ENCODE measurements around the gene CTTNBP2. TPM values are rescaled to one million over a fixed set of nuclear protein-coding genes. Genes with fewer than 3 reads are reported as not detected.

The CTTNBP2 gene
- total RNA-seq, 1 experiment from 2014 or later: not detected

DNA sequence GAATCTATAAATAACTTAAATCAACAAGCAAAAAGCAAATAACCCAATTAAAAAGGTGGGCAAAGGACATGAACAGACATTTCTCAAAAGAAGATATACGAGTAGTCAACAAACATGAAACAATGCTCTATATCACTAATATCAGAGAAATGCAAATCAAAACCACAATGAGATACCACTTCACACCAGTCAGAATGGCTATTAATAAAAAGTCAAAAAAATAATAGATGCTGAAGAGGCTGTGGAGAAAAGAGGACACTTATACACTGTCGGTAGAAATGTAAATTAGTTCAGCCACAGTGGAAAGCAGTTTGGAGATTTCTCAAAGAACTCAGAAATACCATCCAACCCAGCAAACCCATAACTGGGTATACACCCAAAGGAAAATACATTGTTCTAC lies 70.6 kb downstream of the CTTNBP2 start:
- H3K27me3 ChIP-seq (replicated peaks): 0 out of 2 replicates have a peak, but pooled peaks cover 5% of the 10 kb centered on the region
- DNase-seq (ENCODE audit: low read depth in 1 of 2, low spot score in 2 of 2): no peak

GRCh38 chr7:117800841-117801240 lies 72.4 kb downstream of the CTTNBP2 start:
- Histone ChIP-seq H3K9me3 (replicated peaks) (no peaks in the 10 kb centered on the region), H3K27me3 (replicated peaks) (0 out of 2 replicates have a peak, but pooled peaks cover 5% of the 10 kb centered on the region), H3K27ac (no peak overlapping the region), H3K4me1 (replicated peaks) (no peaks in the 10 kb centered on the region), H3K4me3 (no peak overlapping the region), H3K36me3 (no peaks in the 10 kb centered on the region)
- DNase-seq (ENCODE audit: low read depth in 1 of 2, low spot score in 2 of 2): no peak

More for the DNA sequence above, 70.6 kb downstream of the CTTNBP2 start:
- H3K4me1 ChIP-seq (replicated peaks): no peaks in the 10 kb centered on the region
- H3K9me3 ChIP-seq (replicated peaks): no peaks in the 10 kb centered on the region
- H3K36me3 ChIP-seq: no peaks in the 10 kb centered on the region
- H3K4me3 ChIP-seq: no peak overlapping the region
- no peak overlapping the region for H3K27ac ChIP-seq

DNA sequence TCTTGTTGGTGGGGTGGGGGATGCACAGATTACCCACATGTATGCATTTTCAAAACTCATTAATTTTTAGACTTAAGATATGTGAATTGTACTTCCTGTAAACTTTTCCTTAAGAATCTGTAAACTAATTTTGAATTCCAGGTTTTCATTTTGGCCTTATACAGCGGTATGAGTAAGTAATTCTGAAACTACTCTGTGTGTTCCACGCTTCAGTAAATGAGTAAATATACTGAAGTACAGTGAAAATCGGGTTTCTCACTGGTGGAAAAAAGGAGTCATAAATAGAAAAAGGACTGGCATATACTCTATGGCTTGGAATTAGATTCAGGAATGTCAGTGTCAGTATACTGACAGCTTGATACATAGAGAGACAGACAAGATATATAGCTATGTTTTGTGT lies 72.8 kb downstream of the CTTNBP2 start:
- Histone ChIP-seq H3K36me3 (no peaks in the 10 kb centered on the region), H3K27me3 (replicated peaks) (0 out of 2 replicates have a peak, but pooled peaks cover 5% of the 10 kb centered on the region), H3K4me1 (replicated peaks) (no peaks in the 10 kb centered on the region), H3K4me3 (no peak overlapping the region), H3K9me3 (replicated peaks) (no peaks in the 10 kb centered on the region), H3K27ac (no peak overlapping the region)
- DNase-seq (ENCODE audit: low read depth in 1 of 2, low spot score in 2 of 2): no peak

DNA sequence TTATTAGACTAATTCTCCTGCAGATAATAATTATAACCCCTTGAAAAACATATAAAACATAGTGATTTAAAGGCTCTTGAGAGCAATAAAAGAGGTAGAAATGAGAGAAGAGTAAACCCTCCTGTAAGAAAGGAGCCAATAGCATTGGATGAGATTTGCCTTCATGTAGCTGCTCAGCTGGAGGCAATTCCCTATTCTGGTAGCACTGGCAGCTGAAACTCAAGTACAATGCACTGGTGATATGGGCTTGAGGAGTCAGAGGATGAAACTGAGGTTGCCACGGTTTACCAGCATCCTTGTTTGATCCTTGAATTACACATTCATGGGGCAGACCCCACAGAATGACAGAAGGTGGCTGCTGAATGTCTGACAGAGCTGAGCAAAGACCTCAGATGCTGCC lies 76.4 kb downstream of the CTTNBP2 start:
- Histone ChIP-seq H3K36me3 (no peaks in the 10 kb centered on the region), H3K4me1 (replicated peaks) (no peaks in the 10 kb centered on the region), H3K27me3 (replicated peaks) (no peaks in the 10 kb centered on the region), H3K27ac (no peak overlapping the region), H3K9me3 (replicated peaks) (no peaks in the 10 kb centered on the region), H3K4me3 (no peak overlapping the region)
- DNase-seq (ENCODE audit: low read depth in 1 of 2, low spot score in 2 of 2): no peak

GRCh38 chr7:117793976-117794375 lies 79.3 kb downstream of the CTTNBP2 start:
- H3K9me3 ChIP-seq (replicated peaks): no peaks in the 10 kb centered on the region
- no peak overlapping the region for H3K4me3 ChIP-seq
- no peaks in the 10 kb centered on the region for H3K27me3 ChIP-seq (replicated peaks)
- no peaks in the 10 kb centered on the region for H3K36me3 ChIP-seq
- H3K4me1 ChIP-seq (replicated peaks): no peaks in the 10 kb centered on the region
- DNase-seq (ENCODE audit: low read depth in 1 of 2, low spot score in 2 of 2): no peak
- H3K27ac ChIP-seq: no peak overlapping the region

- Histone ChIP-seq H3K9me3 (replicated peaks) (no peaks in the 10 kb centered on the region), H3K27me3 (replicated peaks) (no peaks in the 10 kb centered on the region), H3K4me1 (replicated peaks) (no peaks in the 10 kb centered on the region), H3K27ac (no peak overlapping the region), H3K36me3 (no peaks in the 10 kb centered on the region), H3K4me3 (no peak overlapping the region)
- no peak for DNase-seq (ENCODE audit: low read depth in 1 of 2, low spot score in 2 of 2)
Measured at GRCh38 chr7:117793521-117793920, 79.7 kb downstream of the CTTNBP2 start.

GRCh38 chr7:117791877-117792780 lies 81.1 kb downstream of the CTTNBP2 start:
- Histone ChIP-seq H3K4me3 (no peak overlapping the region), H3K27ac (no peak overlapping the region), H3K36me3 (no peaks in the 10 kb centered on the region), H3K4me1 (replicated peaks) (no peaks in the 10 kb centered on the region), H3K27me3 (replicated peaks) (no peaks in the 10 kb centered on the region), H3K9me3 (replicated peaks) (no peaks in the 10 kb centered on the region)
- DNase-seq (ENCODE audit: low read depth in 1 of 2, low spot score in 2 of 2): no peak

- no peak for DNase-seq (ENCODE audit: low read depth in 1 of 2, low spot score in 2 of 2)
- Histone ChIP-seq H3K4me3 (no peak overlapping the region), H3K27ac (no peak overlapping the region), H3K27me3 (replicated peaks) (no peaks in the 10 kb centered on the region), H3K9me3 (replicated peaks) (no peaks in the 10 kb centered on the region), H3K36me3 (no peaks in the 10 kb centered on the region), H3K4me1 (replicated peaks) (no peaks in the 10 kb centered on the region)
Measured at GRCh38 chr7:117790731-117791130, 82.5 kb downstream of the CTTNBP2 start.

DNA sequence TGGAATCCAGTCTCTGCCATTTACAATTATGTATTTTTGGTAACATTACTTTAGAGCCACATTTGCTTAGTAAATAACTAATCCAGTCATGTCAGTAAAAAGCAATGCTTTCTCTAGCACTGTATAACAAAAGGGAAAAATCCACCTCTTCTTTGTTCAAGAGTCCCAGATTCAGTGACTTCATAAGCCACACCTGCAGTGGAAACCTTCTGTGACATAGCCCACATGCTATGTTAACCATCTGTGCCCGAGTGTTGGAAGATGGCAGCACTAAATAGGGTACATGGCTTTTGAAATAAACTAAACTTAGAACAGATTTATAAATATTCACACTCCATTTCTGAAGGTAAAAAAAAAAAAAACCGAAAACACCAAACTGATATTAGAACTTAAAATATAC lies 83.0 kb downstream of the CTTNBP2 start:
- Histone ChIP-seq H3K36me3 (no peaks in the 10 kb centered on the region), H3K27ac (no peak overlapping the region), H3K4me1 (replicated peaks) (no peaks in the 10 kb centered on the region), H3K4me3 (no peak overlapping the region), H3K9me3 (replicated peaks) (no peaks in the 10 kb centered on the region), H3K27me3 (replicated peaks) (no peaks in the 10 kb centered on the region)
- no peak for DNase-seq (ENCODE audit: low read depth in 1 of 2, low spot score in 2 of 2)

- Histone ChIP-seq H3K27me3 (replicated peaks) (no peaks in the 10 kb centered on the region), H3K4me1 (replicated peaks) (no peaks in the 10 kb centered on the region), H3K4me3 (no peak overlapping the region), H3K36me3 (no peaks in the 10 kb centered on the region), H3K9me3 (replicated peaks) (no peaks in the 10 kb centered on the region), H3K27ac (no peak overlapping the region)
- no peak for DNase-seq (ENCODE audit: low read depth in 1 of 2, low spot score in 2 of 2)
Measured at GRCh38 chr7:117785431-117785830, 87.8 kb downstream of the CTTNBP2 start.

- no peak for DNase-seq (ENCODE audit: low read depth in 1 of 2, low spot score in 2 of 2)
- no peaks in the 10 kb centered on the region for H3K9me3 ChIP-seq (replicated peaks)
- H3K27me3 ChIP-seq (replicated peaks): no peaks in the 10 kb centered on the region
- no peaks in the 10 kb centered on the region for H3K4me1 ChIP-seq (replicated peaks)
- no peak overlapping the region for H3K4me3 ChIP-seq
- no peak overlapping the region for H3K27ac ChIP-seq
- no peaks in the 10 kb centered on the region for H3K36me3 ChIP-seq
Measured at GRCh38 chr7:117784315-117784714, 88.9 kb downstream of the CTTNBP2 start.

- Histone ChIP-seq H3K4me3 (no peak overlapping the region), H3K9me3 (replicated peaks) (no peaks in the 10 kb centered on the region), H3K4me1 (replicated peaks) (no peaks in the 10 kb centered on the region), H3K36me3 (no peaks in the 10 kb centered on the region), H3K27me3 (replicated peaks) (no peaks in the 10 kb centered on the region), H3K27ac (no peak overlapping the region)
- DNase-seq (ENCODE audit: low read depth in 1 of 2, low spot score in 2 of 2): no peak
Measured at GRCh38 chr7:117782761-117783160, 90.5 kb downstream of the CTTNBP2 start.

- H3K36me3 ChIP-seq: no peaks in the 10 kb centered on the region
- no peak overlapping the region for H3K27ac ChIP-seq
- no peak overlapping the region for H3K4me3 ChIP-seq
- H3K9me3 ChIP-seq (replicated peaks): no peaks in the 10 kb centered on the region
- H3K4me1 ChIP-seq (replicated peaks): no peaks in the 10 kb centered on the region
- H3K27me3 ChIP-seq (replicated peaks): no peaks in the 10 kb centered on the region
- no peak for DNase-seq (ENCODE audit: low read depth in 1 of 2, low spot score in 2 of 2)
Measured at GRCh38 chr7:117781707-117782106, 91.5 kb downstream of the CTTNBP2 start.

GRCh38 chr7:117780832-117781231 lies 92.4 kb downstream of the CTTNBP2 start:
- no peaks in the 10 kb centered on the region for H3K27me3 ChIP-seq (replicated peaks)
- H3K27ac ChIP-seq: no peak overlapping the region
- no peaks in the 10 kb centered on the region for H3K9me3 ChIP-seq (replicated peaks)
- H3K4me3 ChIP-seq: no peak overlapping the region
- no peak for DNase-seq (ENCODE audit: low read depth in 1 of 2, low spot score in 2 of 2)
- no peaks in the 10 kb centered on the region for H3K4me1 ChIP-seq (replicated peaks)
- H3K36me3 ChIP-seq: no peaks in the 10 kb centered on the region
